Activated naive CD4-positive, alpha-beta T cell treated with anti-CD3 and anti-CD28 coated beads, Interleukin-2, amount 50 U/mL, for 72 hours (primary cell): Measurements from ENCODE around the gene DACT1. TPM values are rescaled to one million over a fixed set of nuclear protein-coding genes. Genes with fewer than 3 reads are reported as not detected.
"Not testable (repeated sequence)": the region's sequence is repeated elsewhere in the genome, so short reads cannot be mapped to it uniquely, and the experiment has no call there.

ENCODE experiments used
- ATAC-seq, 2 donors: fragments of 150-1000 bp; cut with Tn5 transposase; 2 replicates each; pipeline ENCODE4 v1.10.0; 2021; ENCODE audit warnings: mild to moderate bottlenecking in 2 of 2, moderate library complexity in 2 of 2
- DNase-seq, 2 donors: peaks; one replicate each; pipeline ENCODE4 v3.0.0; 2021 to 2022; ENCODE audit warnings: low spot score in 2 of 2
- H3K27ac Mint-ChIP-seq, 2 donors: one replicate each; pipeline ENCODE4 v1.8.0; 2022; ENCODE audit warnings: mild to moderate bottlenecking in 2 of 2, mixed read lengths in 2 of 2
- H3K36me3 Mint-ChIP-seq, 2 donors: one replicate each; pipeline ENCODE4 v1.8.0; 2022; ENCODE audit warnings: mixed read lengths in 2 of 2
- H3K9me3 Mint-ChIP-seq, 2 donors: one replicate each; pipeline ENCODE4 v1.8.0; 2022; ENCODE audit warnings: mixed read lengths in 2 of 2
- total RNA-seq, 2 donors: library from RNA; stranded (reverse); gene quantifications; one replicate each; pipeline ENCODE4 v1.2.3, GENCODE V29; 2022

DACT1 gene
- 10 to 100 TPM in 1 of 2 donors, 1 to 10 TPM in 1; 1.7 to 12.2 TPM for total RNA-seq

DNA sequence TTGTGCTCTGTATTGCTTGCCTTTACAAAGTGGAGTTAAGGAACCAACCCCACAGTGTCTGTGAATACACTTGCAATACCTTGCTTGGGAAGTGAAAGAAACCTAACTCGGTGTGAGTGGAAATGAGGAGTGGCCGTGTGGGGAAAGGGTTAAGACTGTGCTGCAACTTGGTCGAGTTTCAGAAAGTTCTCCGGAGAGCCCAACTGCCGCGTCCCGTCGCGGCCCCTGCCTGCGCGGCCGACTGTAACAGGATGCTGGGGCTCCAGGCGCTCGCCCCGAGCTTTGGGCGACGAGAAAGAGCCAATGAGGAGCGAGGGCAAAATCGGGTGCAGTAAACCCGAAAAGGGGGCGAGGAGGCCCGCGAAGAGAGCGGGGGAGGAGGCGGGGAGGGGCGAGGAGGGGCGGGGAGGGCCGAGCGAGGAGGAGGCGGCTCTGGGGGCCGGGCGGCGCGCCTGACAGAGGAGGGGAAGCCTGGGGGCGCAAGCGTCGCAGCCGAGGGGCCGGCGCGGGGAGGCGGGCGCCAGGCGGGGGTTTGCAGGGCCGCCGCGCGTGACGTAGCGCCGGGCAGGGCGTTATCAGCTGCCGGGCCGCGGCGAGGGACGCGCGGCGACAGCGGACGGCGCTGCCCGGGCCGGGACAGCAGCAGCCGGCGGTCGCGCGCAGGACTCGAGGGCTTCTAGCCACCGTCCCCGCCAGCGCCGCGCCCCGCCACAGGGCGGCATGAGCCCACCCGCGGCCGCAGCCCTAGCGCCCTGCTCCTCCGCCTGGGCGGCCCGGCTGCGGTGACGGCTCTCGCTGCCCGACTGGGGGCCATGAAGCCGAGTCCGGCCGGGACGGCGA, at the start of gene DACT1:
Gene DACT1, plus strand, starts transcription at position 572 of the 840 bp plus-strand sequence. Its CDS starts 241 bp downstream, at position 813.
- Mint-ChIP-seq H3K27ac (peak within 1 kb of the TSS; percentile 90 to 93), H3K36me3 (peaks cover 5 to 7% of the 10 kb centered on the region in 2 donors), H3K9me3 (no peaks in the 10 kb centered on the region)
- ATAC-seq (peak; percentile 58 to 74), DNase-seq (peak; percentile 60 to 64)

GRCh38 chr14:58588321-58588720, 49.4 kb upstream of the DACT1 start:
- not testable (repeated sequence) for H3K9me3 Mint-ChIP-seq, H3K27ac Mint-ChIP-seq, DNase-seq, H3K36me3 Mint-ChIP-seq, ATAC-seq

DNA sequence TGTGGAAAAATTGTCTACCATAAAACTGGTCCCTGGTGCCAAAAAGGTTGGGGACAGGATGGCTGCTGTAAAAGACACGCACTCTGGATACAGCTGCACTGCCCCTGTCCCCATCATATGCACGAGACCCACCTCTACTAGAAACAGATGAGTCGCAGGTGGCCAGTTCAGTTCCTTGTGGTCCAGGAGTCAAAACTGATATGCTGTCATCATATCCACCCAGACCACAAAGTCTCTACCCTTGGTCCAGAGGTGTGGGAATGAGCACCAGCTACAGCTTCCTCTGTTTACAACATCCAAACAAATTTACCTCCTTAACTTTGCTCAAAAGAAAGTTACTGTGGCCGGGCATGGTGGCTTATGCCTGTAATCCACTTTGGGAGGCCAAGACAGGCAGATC, 43.8 kb upstream of the DACT1 start:
- Mint-ChIP-seq H3K36me3 (peaks cover 8 to 12% of the 10 kb centered on the region in 2 donors), H3K9me3 (peaks cover 7% of the 10 kb centered on the region in 2 donors), H3K27ac (no peak overlapping the region)
- DNase-seq (no peak), ATAC-seq (peak in 1 of 2 donors; percentile 44)

DNA sequence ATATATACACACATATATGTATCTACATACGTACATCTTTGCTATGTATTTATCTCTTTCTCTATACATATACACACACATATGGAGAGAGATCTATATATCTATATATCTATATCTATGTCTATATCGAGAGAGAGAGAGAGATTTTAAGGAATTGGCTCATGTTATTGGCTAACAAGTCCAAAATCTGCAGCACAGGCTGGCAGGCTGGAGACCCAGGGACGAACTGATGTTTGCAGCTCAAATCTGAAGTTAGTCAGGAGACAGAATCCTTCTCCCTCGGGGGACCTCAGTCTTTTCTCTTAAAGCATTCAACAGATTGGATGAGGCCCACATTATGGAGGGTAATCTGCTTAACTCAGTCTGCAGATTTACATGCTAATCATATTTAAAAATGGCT, 40.7 kb upstream of the DACT1 start:
- H3K36me3 Mint-ChIP-seq, result peaks cover 8 to 12% of the 10 kb centered on the region in 2 donors
- no peak for ATAC-seq
- no peak for DNase-seq
- H3K9me3 Mint-ChIP-seq, result peaks cover 7% of the 10 kb centered on the region in 2 donors
- no peak overlapping the region for H3K27ac Mint-ChIP-seq

GRCh38 chr14:58598028-58598803, 39.5 kb upstream of the DACT1 start:
- H3K9me3 Mint-ChIP-seq, result peaks cover 7% of the 10 kb centered on the region in 2 donors
- peaks cover 8 to 12% of the 10 kb centered on the region in 2 donors for H3K36me3 Mint-ChIP-seq
- peak; percentile 89 to 92 for ATAC-seq
- no peak for DNase-seq
- no peak overlapping the region for H3K27ac Mint-ChIP-seq

DNA sequence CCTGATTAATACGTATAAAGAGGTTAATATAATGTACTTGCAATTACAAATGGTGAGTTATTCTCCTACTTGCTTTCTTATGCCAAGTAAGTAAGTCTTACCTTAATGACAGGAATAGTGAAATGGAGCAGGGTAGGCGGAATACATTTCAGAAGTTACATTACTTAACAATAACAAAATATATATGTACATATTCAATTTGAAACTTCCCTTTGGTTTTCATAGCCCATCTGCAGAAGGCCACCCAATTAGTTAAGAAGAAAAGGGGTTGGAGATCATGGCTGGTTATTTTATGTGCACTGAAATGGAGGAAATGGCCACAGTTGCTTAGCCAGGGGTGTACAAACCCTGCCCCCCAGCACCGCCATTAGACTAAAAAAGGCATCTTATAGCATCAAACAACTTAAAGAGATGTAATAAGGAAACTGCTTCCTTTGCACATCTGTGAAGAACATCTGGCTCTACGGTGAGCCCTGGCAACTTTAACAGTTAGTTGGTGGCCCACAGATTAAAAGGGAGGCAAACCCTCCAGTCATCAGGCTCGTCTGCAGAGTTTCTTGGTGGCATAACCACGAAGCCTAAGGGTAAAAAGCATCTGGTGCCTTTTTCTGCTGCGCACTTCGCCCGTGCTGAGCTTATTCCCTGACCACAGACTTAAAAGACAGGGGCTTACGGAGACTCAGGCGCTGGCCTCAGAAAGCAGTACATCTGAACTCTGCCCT, 38.8 kb upstream of the DACT1 start:
- no peak overlapping the region for H3K27ac Mint-ChIP-seq
- ATAC-seq (peak; percentile 6 to 64), DNase-seq (no peak)
- H3K36me3 Mint-ChIP-seq, result peaks cover 8 to 12% of the 10 kb centered on the region in 2 donors
- peaks cover 7% of the 10 kb centered on the region in 2 donors for H3K9me3 Mint-ChIP-seq

- peaks cover 8 to 12% of the 10 kb centered on the region in 2 donors for H3K36me3 Mint-ChIP-seq
- ATAC-seq, result no peak
- peaks cover 7% of the 10 kb centered on the region in 2 donors for H3K9me3 Mint-ChIP-seq
- DNase-seq, result no peak
- H3K27ac Mint-ChIP-seq, result no peak overlapping the region
These were observed 38.1 kb upstream of the DACT1 start for GRCh38 chr14:58599707-58600106.

GRCh38 chr14:58605465-58605864, 32.3 kb upstream of the DACT1 start:
- Mint-ChIP-seq H3K9me3 (no peaks in the 10 kb centered on the region), H3K36me3 (no peaks in the 10 kb centered on the region), H3K27ac (no peak overlapping the region)
- ATAC-seq, result no peak
- no peak for DNase-seq

DNA sequence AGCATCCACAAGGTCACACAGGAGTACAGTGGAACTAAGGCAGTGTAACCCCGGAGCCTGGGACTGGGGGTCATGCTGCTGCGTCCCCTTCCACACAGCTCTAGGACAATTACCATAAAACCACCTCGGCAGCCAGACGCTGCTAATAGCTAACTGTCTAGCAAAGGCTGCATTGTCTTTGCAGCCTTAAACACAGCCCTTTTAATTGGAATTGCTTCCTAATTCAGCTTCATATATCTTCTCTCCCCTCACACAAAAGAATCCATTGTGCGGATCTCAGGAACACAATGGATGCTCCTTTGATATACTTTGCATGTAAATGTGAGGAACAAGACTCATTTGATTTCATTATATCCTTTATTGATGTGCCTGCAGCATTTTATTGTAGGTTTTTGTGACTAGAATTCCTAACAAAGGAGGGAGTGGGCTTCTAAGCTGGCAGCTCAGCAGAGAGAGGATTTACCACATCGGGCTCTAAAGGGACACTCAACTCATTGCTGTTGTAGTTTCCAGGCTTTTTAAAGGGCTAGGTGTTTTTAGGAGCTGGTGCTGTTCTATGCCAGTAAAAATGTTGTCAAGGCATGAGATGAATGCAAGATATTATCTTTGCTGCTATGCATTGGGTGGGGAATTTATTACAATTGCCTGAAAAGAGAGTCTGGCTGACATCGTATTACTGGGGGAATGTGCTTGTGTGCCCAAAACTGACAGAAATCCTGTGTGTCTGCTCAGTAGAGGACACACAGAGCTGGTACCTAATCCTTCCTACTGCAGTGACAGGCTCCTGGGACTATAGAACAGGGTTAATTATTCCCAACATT, 30.4 kb upstream of the DACT1 start:
- Mint-ChIP-seq H3K36me3 (no peaks in the 10 kb centered on the region), H3K9me3 (no peaks in the 10 kb centered on the region), H3K27ac (no peak overlapping the region)
- no peak for DNase-seq
- ATAC-seq, result no peak

- no peak for DNase-seq
These were observed 29.8 kb upstream of the DACT1 start for GRCh38 chr14:58607952-58608317.

GRCh38 chr14:58617619-58618018, 20.1 kb upstream of the DACT1 start:
- DNase-seq, result no peak
- H3K9me3 Mint-ChIP-seq, result no peaks in the 10 kb centered on the region
- H3K36me3 Mint-ChIP-seq, result no peaks in the 10 kb centered on the region
- ATAC-seq, result no peak
- no peak overlapping the region for H3K27ac Mint-ChIP-seq

More at GRCh38 chr14:58607952-58608317, 29.8 kb upstream of the DACT1 start:
- ATAC-seq, result no peak
- no peaks in the 10 kb centered on the region for H3K36me3 Mint-ChIP-seq
- no peaks in the 10 kb centered on the region for H3K9me3 Mint-ChIP-seq
- no peak overlapping the region for H3K27ac Mint-ChIP-seq

GRCh38 chr14:58620011-58620410, 17.8 kb upstream of the DACT1 start:
- Mint-ChIP-seq H3K9me3 (no peaks in the 10 kb centered on the region), H3K36me3 (no peaks in the 10 kb centered on the region), H3K27ac (no peak overlapping the region)
- no peak for DNase-seq
- no peak for ATAC-seq

- no peaks in the 10 kb centered on the region for H3K9me3 Mint-ChIP-seq
- no peak overlapping the region for H3K27ac Mint-ChIP-seq
- H3K36me3 Mint-ChIP-seq, result no peaks in the 10 kb centered on the region
- ATAC-seq (no peak), DNase-seq (no peak)
These were observed 12.3 kb upstream of the DACT1 start for GRCh38 chr14:58625438-58625837.

- Mint-ChIP-seq H3K36me3 (no peaks in the 10 kb centered on the region), H3K27ac (no peak overlapping the region), H3K9me3 (no peaks in the 10 kb centered on the region)
- ATAC-seq, result peak in 1 of 2 donors; percentile 34
- DNase-seq, result no peak
These were observed 11.3 kb upstream of the DACT1 start for GRCh38 chr14:58626431-58626831.

DNA sequence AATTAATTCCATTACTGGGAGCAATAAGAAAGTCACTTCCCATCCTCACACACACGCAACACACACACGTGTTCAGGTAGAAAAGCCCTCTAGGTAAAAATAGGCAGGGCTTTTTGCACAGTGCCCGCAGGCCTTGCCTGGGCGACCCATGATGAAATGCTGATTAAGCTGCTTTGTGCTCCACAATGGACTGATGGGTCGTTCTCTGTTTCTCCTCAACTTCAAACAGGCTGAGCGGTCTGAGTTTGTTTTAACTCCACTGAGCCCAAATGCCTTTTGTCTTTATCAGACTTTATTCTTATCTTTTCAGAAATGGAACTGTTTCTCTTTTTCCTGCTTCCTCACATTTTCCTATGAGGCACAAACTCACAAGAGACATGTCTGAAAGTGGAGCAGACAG, 9.4 kb upstream of the DACT1 start:
- Mint-ChIP-seq H3K9me3 (no peaks in the 10 kb centered on the region), H3K36me3 (no peaks in the 10 kb centered on the region), H3K27ac (no peak overlapping the region)
- ATAC-seq, result no peak
- DNase-seq, result no peak

- Mint-ChIP-seq H3K36me3 (no peaks in the 10 kb centered on the region), H3K27ac (no peak overlapping the region), H3K9me3 (no peaks in the 10 kb centered on the region)
- no peak for ATAC-seq
- DNase-seq, result no peak
These were observed 8.5 kb upstream of the DACT1 start for GRCh38 chr14:58629281-58629680.
